HepG2 (cell line): ENCODE data around the gene VPS52. TPM values are rescaled to one million over a fixed set of nuclear protein-coding genes. Genes with fewer than 3 reads are reported as not detected.

ENCODE experiments used
- ARNT2 ChIP-seq: sonication (generic); formaldehyde crosslinking; IDR thresholded peaks from 2 replicates; pipeline ENCODE4 v1.8.0; 2022; ENCODE audit warnings: mild to moderate bottlenecking, low read depth, missing genetic modification reagents, moderate library complexity
- ATRX ChIP-seq: sonication (generic); formaldehyde crosslinking; IDR thresholded peaks from 2 replicates; pipeline ENCODE4 v1.4.0; 2020; ENCODE audit warnings: missing genetic modification reagents, borderline replicate concordance
- HIC2 ChIP-seq: sonication (generic); formaldehyde crosslinking; IDR thresholded peaks from 2 replicates; pipeline ENCODE4 v1.9.0; 2022; ENCODE audit warnings: low read depth, missing genetic modification reagents
- KDM2A ChIP-seq: sonication (generic); formaldehyde crosslinking; IDR thresholded peaks from 2 replicates; pipeline ENCODE4 v1.4.0; 2020; ENCODE audit warnings: low read depth, missing genetic modification reagents, borderline replicate concordance
- NCOA2 ChIP-seq: sonication (generic); formaldehyde crosslinking; IDR thresholded peaks from 2 replicates; pipeline ENCODE4 v1.8.0; 2022; ENCODE audit warnings: inconsistent platforms
- NCOR1 ChIP-seq: fragments of 200-600 bp; sonication (generic); IDR thresholded peaks from 2 replicates; pipeline ENCODE4 v1.7.0; 2017; ENCODE audit warnings: antibody characterized with exemption, low read length, borderline replicate concordance
- PATZ1 ChIP-seq: sonication (generic); formaldehyde crosslinking; IDR thresholded peaks from 2 replicates; pipeline ENCODE4 v1.4.0; 2020; ENCODE audit warnings: missing genetic modification reagents
- PPARG ChIP-seq: conservative IDR thresholded peaks from 2 replicates; pipeline ENCODE4 v1.6.1; 2016; ENCODE audit warnings: missing biosample characterization, missing genetic modification reagents
- TARDBP ChIP-seq: sonication (generic); formaldehyde crosslinking; IDR thresholded peaks from 2 replicates; pipeline ENCODE4 v1.8.0; 2022; ENCODE audit warnings: mild to moderate bottlenecking, missing genetic modification reagents
- TCF12 ChIP-seq, 2 experiments: fragments of 450-650 bp in 1 of 2; sonication (generic) in 1 of 2; formaldehyde crosslinking in 1 of 2; IDR thresholded peaks; 2 replicates each; pipeline versions ENCODE4 v1.6.1 to v1.8.0; 2017 to 2022; ENCODE audit warnings: antibody characterized with exemption in 1 of 2, mild to moderate bottlenecking in 1 of 2, missing genetic modification reagents in 1 of 2, moderate library complexity in 1 of 2
- TCF7 ChIP-seq: sonication (generic); IDR thresholded peaks from 2 replicates; pipeline ENCODE4 v1.6.1; 2016; ENCODE audit warnings: antibody characterized with exemption, low read depth
- ZBTB1 ChIP-seq: sonication (generic); formaldehyde crosslinking; IDR thresholded peaks from 2 replicates; pipeline ENCODE4 v1.4.0; 2020; ENCODE audit warnings: missing genetic modification reagents, borderline replicate concordance
- ZBTB33 ChIP-seq: sonication (generic); formaldehyde crosslinking; IDR thresholded peaks from 2 replicates; pipeline ENCODE4 v1.4.0; 2020; ENCODE audit warnings: missing genetic modification reagents
- ZBTB38 ChIP-seq: sonication (generic); formaldehyde crosslinking; IDR thresholded peaks from 2 replicates; pipeline ENCODE4 v1.5.1; 2020; ENCODE audit warnings: mild to moderate bottlenecking, missing genetic modification reagents
- ZNF264 ChIP-seq: sonication (generic); formaldehyde crosslinking; IDR thresholded peaks from 2 replicates; pipeline ENCODE4 v1.4.0; 2020; ENCODE audit warnings: missing genetic modification reagents
- ZNF598 ChIP-seq: sonication (generic); formaldehyde crosslinking; IDR thresholded peaks from 2 replicates; pipeline ENCODE4 v1.5.1; 2020; ENCODE audit warnings: mild to moderate bottlenecking, missing genetic modification reagents, borderline replicate concordance
- ZNF614 ChIP-seq: IDR thresholded peaks from 2 replicates; pipeline ENCODE4 v1.6.1; 2018; ENCODE audit warnings: missing biosample characterization, missing genetic modification reagents, inconsistent platforms, borderline replicate concordance
- ZNF687 ChIP-seq: sonication (generic); formaldehyde crosslinking; IDR thresholded peaks from 2 replicates; pipeline ENCODE4 v1.5.1; 2020; ENCODE audit warnings: mild to moderate bottlenecking, missing genetic modification reagents, moderate library complexity
- polyA plus RNA-seq, 8 experiments: library from polyadenylated mRNA; depleted of rRNA in 3 of 8; stranded (reverse) in 7 of 8; unstranded in 1 of 8; fragments of >200 nt; fragmentation: Illumina TruSeq in 4 of 8; extraction: Trizol in 4 of 8; gene quantifications; 2 replicates each; pipeline versions ENCODE4 v1.2.1 to v1.2.3, GENCODE V29; 2011 to 2016; ENCODE audit warnings: low read depth in 4 of 8, missing spikeins in 1 of 8, mixed read lengths in 1 of 8; ENCODE audit not compliant: insufficient read depth in 1 of 8
- total RNA-seq, 5 experiments: library from RNA; depleted of rRNA; stranded (reverse); fragments of >200 nt; fragmentation: Illumina TruSeq; extraction: Trizol; gene quantifications; 2 replicates each; pipeline ENCODE4 v1.2.3, GENCODE V29; 2016; ENCODE audit warnings: low read depth in 1 of 5

VPS52 gene
- total and polyA plus RNA-seq, 2 of the 13 experiments (the other 11 are each of a cell fraction or from before 2014, with no cell fraction given): 48.9 to 85.5 TPM

GRCh38 chr6:33312361-33313104 lies 40.9 kb upstream of the VPS52 start (continued):
- TF ChIP-seq HIC2 (peak; percentile 37; the same call in 1 of the 2 replicates), ZNF687 (CRISPR knock-in tag) (peak; percentile 72), ZNF264 (CRISPR knock-in tag) (0 out of 2 replicates have a peak, but pooled peaks have one; percentile 30), KDM2A (CRISPR knock-in tag) (peak; percentile 53), ZBTB33 (0 out of 2 replicates have a peak, but pooled peaks have one; percentile 20), TCF7 (peak; percentile 39; the same call in 1 of the 2 replicates), NCOA2 (CRISPR knock-in tag) (peak; percentile 16; the same call in 1 of the 2 replicates), PATZ1 (CRISPR knock-in tag) (peak; percentile 55), ATRX (CRISPR knock-in tag) (no peak), TARDBP (CRISPR knock-in tag) (peak; percentile 70; the same call in 1 of the 2 replicates), ZNF598 (CRISPR knock-in tag) (peak; percentile 44; the same call in 1 of the 2 replicates), PPARG (CRISPR knock-in tag) (0 out of 2 replicates have a peak, but pooled peaks have one; percentile 22), ZBTB38 (peak; percentile 37; the same call in 1 of the 2 replicates), ZBTB1 (CRISPR knock-in tag) (no peak), TCF12 (IDR thresholded peaks at IDR 0.05) (no peak), TCF12 (CRISPR knock-in tag; IDR thresholded peaks at IDR 0.05) (no peak), NCOR1 (peak; percentile 48), ZNF614 (CRISPR knock-in tag) (peak; percentile 86), ARNT2 (CRISPR knock-in tag) (no peak)
